Measurements from ENCODE around the gene FIGN. TPM values are rescaled to one million over a fixed set of nuclear protein-coding genes. Genes with fewer than 3 reads are reported as not detected.

The FIGN gene
- total RNA-seq: under 0.01 TPM in 2 replicates

- peak; percentile 10 to 78 for DNase-seq (ENCODE audit: low read depth in 2 of 2)
These were observed at the start of gene FIGN for GRCh38 chr2:163735685-163736432. FIGN (minus strand) TSS chr2:163736008; CDS start chr2:163734927, 1,081 bp downstream.

- no peak for DNase-seq (ENCODE audit: low read depth in 2 of 2)
These were observed 49.4 kb upstream of the FIGN start for GRCh38 chr2:163785162-163785561.

- no peak for DNase-seq (ENCODE audit: low read depth in 2 of 2)
These were observed 44.3 kb upstream of the FIGN start for GRCh38 chr2:163779970-163780597.

- DNase-seq (ENCODE audit: low read depth in 2 of 2): peak in 1 of 2 donors; percentile 60
These were observed 42.4 kb upstream of the FIGN start for GRCh38 chr2:163778045-163778781.

GRCh38 chr2:163775304-163775703 is 39.5 kb upstream of the FIGN start:
- peak in 1 of 2 donors; percentile 7 for DNase-seq (ENCODE audit: low read depth in 2 of 2)

GRCh38 chr2:163774862-163775261 is 39.1 kb upstream of the FIGN start:
- DNase-seq (ENCODE audit: low read depth in 2 of 2): peak in 1 of 2 donors; percentile 42

GRCh38 chr2:163773276-163773675 is 37.5 kb upstream of the FIGN start:
- no peak for DNase-seq (ENCODE audit: low read depth in 2 of 2)

GRCh38 chr2:163771596-163771995 is 35.8 kb upstream of the FIGN start:
- no peak for DNase-seq (ENCODE audit: low read depth in 2 of 2)

- no peak for DNase-seq (ENCODE audit: low read depth in 2 of 2)
These were observed 33.3 kb upstream of the FIGN start for GRCh38 chr2:163768881-163769695.

GRCh38 chr2:163767097-163767496 is 31.3 kb upstream of the FIGN start:
- DNase-seq (ENCODE audit: low read depth in 2 of 2): no peak

- DNase-seq (ENCODE audit: low read depth in 2 of 2): no peak
These were observed 28.8 kb upstream of the FIGN start for GRCh38 chr2:163764566-163764965.

- no peak for DNase-seq (ENCODE audit: low read depth in 2 of 2)
These were observed 23.2 kb upstream of the FIGN start for GRCh38 chr2:163759013-163759412.

GRCh38 chr2:163757814-163758213 is 22.0 kb upstream of the FIGN start:
- no peak for DNase-seq (ENCODE audit: low read depth in 2 of 2)

- DNase-seq (ENCODE audit: low read depth in 2 of 2): no peak
These were observed 20.8 kb upstream of the FIGN start for GRCh38 chr2:163756588-163756987.

GRCh38 chr2:163755366-163755765 is 19.6 kb upstream of the FIGN start:
- DNase-seq (ENCODE audit: low read depth in 2 of 2): no peak

GRCh38 chr2:163753726-163754125 is 17.9 kb upstream of the FIGN start:
- no peak for DNase-seq (ENCODE audit: low read depth in 2 of 2)

- DNase-seq (ENCODE audit: low read depth in 2 of 2): no peak
These were observed 16.5 kb upstream of the FIGN start for GRCh38 chr2:163752267-163752666.

- DNase-seq (ENCODE audit: low read depth in 2 of 2): no peak
These were observed 15.9 kb upstream of the FIGN start for GRCh38 chr2:163751696-163752095.

GRCh38 chr2:163748420-163748819 is 12.6 kb upstream of the FIGN start:
- DNase-seq (ENCODE audit: low read depth in 2 of 2): no peak

GRCh38 chr2:163741435-163741834 is 5.6 kb upstream of the FIGN start:
- DNase-seq (ENCODE audit: low read depth in 2 of 2): no peak

- DNase-seq (ENCODE audit: low read depth in 2 of 2): no peak
These were observed 1.8 kb upstream of the FIGN start for GRCh38 chr2:163737563-163737962.

GRCh38 chr2:163737190-163737439 is 1.3 kb upstream of the FIGN start:
- no peak for DNase-seq (ENCODE audit: low read depth in 2 of 2)
